ENCODE measurements around the gene LRRC46.

Gene LRRC46

GRCh38 chr17:47813077-47813476, 18.4 kb upstream of the LRRC46 start:
- H2AK5ac ChIP-seq (ENCODE audit: low read length, severe bottlenecking) = no peak overlapping the region
- DNase-seq = no peak
- no peak overlapping the region for H2AFZ ChIP-seq (ENCODE audit: low read depth, low read length)
- H3K18ac ChIP-seq (ENCODE audit: low read depth in 1 of 2, low read length in 2 of 2) = no peak overlapping the region
- H3K14ac ChIP-seq (ENCODE audit: low read length in 2 of 2) = no peak overlapping the region
- H3K23ac ChIP-seq (ENCODE audit: low read length in 2 of 2) = no peak overlapping the region
- H2BK5ac ChIP-seq (ENCODE audit: low read depth, low read length, poor library complexity, severe bottlenecking) = no peak overlapping the region
- H3K27me3 ChIP-seq (ENCODE audit: control insufficient read depth in 1 of 2, insufficient read depth in 1 of 2, low read length in 2 of 2) = peaks cover 0 to 12% of the 10 kb centered on the region in 2 experiments
- H3K4me3 ChIP-seq (ENCODE audit: insufficient read depth in 1 of 2, low read depth in 1 of 2, low read length in 2 of 2) = no peak overlapping the region
- no peak overlapping the region for H2BK12ac ChIP-seq (ENCODE audit: low read length in 2 of 2)
- no peak overlapping the region for H3K4me2 ChIP-seq (ENCODE audit: low read length, poor library complexity, severe bottlenecking)
- H3K79me1 ChIP-seq (replicated peaks; ENCODE audit: low read length, poor library complexity, severe bottlenecking) = no peaks in the 10 kb centered on the region
- no peak overlapping the region for H4K8ac ChIP-seq (ENCODE audit: low read length)
- H3K9ac ChIP-seq (ENCODE audit: low read length) = no peak overlapping the region
- no peak overlapping the region for H4K91ac ChIP-seq (ENCODE audit: low read length)
- no peak overlapping the region for H3K27ac ChIP-seq (ENCODE audit: low read length, poor library complexity, severe bottlenecking)
- no peak overlapping the region for H3K4ac ChIP-seq (ENCODE audit: low read depth in 1 of 2, low read length in 2 of 2)
- H2BK15ac ChIP-seq (ENCODE audit: low read depth, poor library complexity, severe bottlenecking) = no peak overlapping the region
- WGBS = 90% methylated on average over 14 of the region's 14 CpGs
- peaks cover 20% of the 10 kb centered on the region for H3K4me1 ChIP-seq (ENCODE audit: control insufficient read depth, insufficient read depth, low read depth, low read length)
- H2BK120ac ChIP-seq (ENCODE audit: low read depth, low read length) = no peak overlapping the region
- H3K9me3 ChIP-seq (ENCODE audit: control insufficient read depth, low read length) = no peaks in the 10 kb centered on the region
- peaks cover 25 to 83% of the 10 kb centered on the region in 2 experiments for H3K36me3 ChIP-seq (ENCODE audit: control insufficient read depth in 1 of 2, insufficient read depth in 2 of 2, low read depth in 1 of 2, low read length in 2 of 2)

- Histone ChIP-seq H3K27me3 (ENCODE audit: control insufficient read depth in 1 of 2, insufficient read depth in 1 of 2, low read length in 2 of 2) (peaks cover 0 to 12% of the 10 kb centered on the region in 2 experiments), H4K8ac (ENCODE audit: low read length) (no peak overlapping the region), H3K27ac (ENCODE audit: low read length, poor library complexity, severe bottlenecking) (no peak overlapping the region), H3K79me1 (replicated peaks; ENCODE audit: low read length, poor library complexity, severe bottlenecking) (no peaks in the 10 kb centered on the region), H3K36me3 (ENCODE audit: control insufficient read depth in 1 of 2, insufficient read depth in 2 of 2, low read depth in 1 of 2, low read length in 2 of 2) (peaks cover 25 to 83% of the 10 kb centered on the region in 2 experiments), H2BK5ac (ENCODE audit: low read depth, low read length, poor library complexity, severe bottlenecking) (no peak overlapping the region), H3K4ac (ENCODE audit: low read depth in 1 of 2, low read length in 2 of 2) (no peak overlapping the region), H3K14ac (ENCODE audit: low read length in 2 of 2) (no peak overlapping the region), H2BK15ac (ENCODE audit: low read depth, poor library complexity, severe bottlenecking) (no peak overlapping the region), H3K4me2 (ENCODE audit: low read length, poor library complexity, severe bottlenecking) (no peak overlapping the region), H3K9ac (ENCODE audit: low read length) (no peak overlapping the region), H4K91ac (ENCODE audit: low read length) (no peak overlapping the region), H2AFZ (ENCODE audit: low read depth, low read length) (no peak overlapping the region), H2BK12ac (ENCODE audit: low read length in 2 of 2) (no peak overlapping the region), H3K9me3 (ENCODE audit: control insufficient read depth, low read length) (no peaks in the 10 kb centered on the region), H2AK5ac (ENCODE audit: low read length, severe bottlenecking) (no peak overlapping the region), H3K4me3 (ENCODE audit: insufficient read depth in 1 of 2, low read depth in 1 of 2, low read length in 2 of 2) (no peak overlapping the region), H3K18ac (ENCODE audit: low read depth in 1 of 2, low read length in 2 of 2) (no peak overlapping the region), H2BK120ac (ENCODE audit: low read depth, low read length) (no peak overlapping the region), H3K4me1 (ENCODE audit: control insufficient read depth, insufficient read depth, low read depth, low read length) (peaks cover 20% of the 10 kb centered on the region), H3K23ac (ENCODE audit: low read length in 2 of 2) (no peak overlapping the region)
- DNase-seq = no peak
- WGBS = 96% methylated on average over 22 of the region's 22 CpGs
Measured at GRCh38 chr17:47813512-47814031, 17.9 kb upstream of the LRRC46 start.

GRCh38 chr17:47815106-47815918, 16.2 kb upstream of the LRRC46 start:
- no peak overlapping the region for H2AK5ac ChIP-seq (ENCODE audit: low read length, severe bottlenecking)
- H3K36me3 ChIP-seq (ENCODE audit: control insufficient read depth in 1 of 2, insufficient read depth in 2 of 2, low read depth in 1 of 2, low read length in 2 of 2) = peaks cover 19 to 87% of the 10 kb centered on the region in 2 experiments
- DNase-seq = no peak
- no peak overlapping the region for H2BK12ac ChIP-seq (ENCODE audit: low read length in 2 of 2)
- H3K9me3 ChIP-seq (ENCODE audit: control insufficient read depth, low read length) = no peaks in the 10 kb centered on the region
- H2AFZ ChIP-seq (ENCODE audit: low read depth, low read length) = no peak overlapping the region
- H3K14ac ChIP-seq (ENCODE audit: low read length in 2 of 2) = no peak overlapping the region
- H3K4me2 ChIP-seq (ENCODE audit: low read length, poor library complexity, severe bottlenecking) = no peak overlapping the region
- H4K8ac ChIP-seq (ENCODE audit: low read length) = no peak overlapping the region
- H3K18ac ChIP-seq (ENCODE audit: low read depth in 1 of 2, low read length in 2 of 2) = no peak overlapping the region
- H3K23ac ChIP-seq (ENCODE audit: low read length in 2 of 2) = no peak overlapping the region
- H3K4me1 ChIP-seq (ENCODE audit: control insufficient read depth, insufficient read depth, low read depth, low read length) = peaks cover 15% of the 10 kb centered on the region
- H3K27me3 ChIP-seq (ENCODE audit: control insufficient read depth in 1 of 2, insufficient read depth in 1 of 2, low read length in 2 of 2) = peaks cover 0 to 8% of the 10 kb centered on the region in 2 experiments
- no peak overlapping the region for H2BK5ac ChIP-seq (ENCODE audit: low read depth, low read length, poor library complexity, severe bottlenecking)
- 97% methylated on average over 20 of the region's 21 CpGs for WGBS
- H3K9ac ChIP-seq (ENCODE audit: low read length) = no peak overlapping the region
- H3K4me3 ChIP-seq (ENCODE audit: insufficient read depth in 1 of 2, low read depth in 1 of 2, low read length in 2 of 2) = no peak overlapping the region
- no peak overlapping the region for H2BK15ac ChIP-seq (ENCODE audit: low read depth, poor library complexity, severe bottlenecking)
- no peak overlapping the region for H3K4ac ChIP-seq (ENCODE audit: low read depth in 1 of 2, low read length in 2 of 2)
- H3K79me1 ChIP-seq (replicated peaks; ENCODE audit: low read length, poor library complexity, severe bottlenecking) = peaks cover 7% of the 10 kb centered on the region
- no peak overlapping the region for H4K91ac ChIP-seq (ENCODE audit: low read length)
- H2BK120ac ChIP-seq (ENCODE audit: low read depth, low read length) = no peak overlapping the region
- no peak overlapping the region for H3K27ac ChIP-seq (ENCODE audit: low read length, poor library complexity, severe bottlenecking)

GRCh38 chr17:47816111-47816735, 15.2 kb upstream of the LRRC46 start:
- Histone ChIP-seq H3K14ac (ENCODE audit: low read length in 2 of 2) (no peak overlapping the region), H3K4me3 (ENCODE audit: insufficient read depth in 1 of 2, low read depth in 1 of 2, low read length in 2 of 2) (no peak overlapping the region), H3K23ac (ENCODE audit: low read length in 2 of 2) (no peak overlapping the region), H2BK120ac (ENCODE audit: low read depth, low read length) (no peak overlapping the region), H2AFZ (ENCODE audit: low read depth, low read length) (no peak overlapping the region), H3K27ac (ENCODE audit: low read length, poor library complexity, severe bottlenecking) (no peak overlapping the region), H3K9ac (ENCODE audit: low read length) (no peak overlapping the region), H3K4me2 (ENCODE audit: low read length, poor library complexity, severe bottlenecking) (no peak overlapping the region), H4K91ac (ENCODE audit: low read length) (no peak overlapping the region), H3K27me3 (ENCODE audit: control insufficient read depth in 1 of 2, insufficient read depth in 1 of 2, low read length in 2 of 2) (peaks cover 0 to 8% of the 10 kb centered on the region in 2 experiments), H3K4me1 (ENCODE audit: control insufficient read depth, insufficient read depth, low read depth, low read length) (peaks cover 15% of the 10 kb centered on the region), H2AK5ac (ENCODE audit: low read length, severe bottlenecking) (no peak overlapping the region), H4K8ac (ENCODE audit: low read length) (no peak overlapping the region), H2BK15ac (ENCODE audit: low read depth, poor library complexity, severe bottlenecking) (no peak overlapping the region), H3K9me3 (ENCODE audit: control insufficient read depth, low read length) (no peaks in the 10 kb centered on the region), H3K18ac (ENCODE audit: low read depth in 1 of 2, low read length in 2 of 2) (no peak overlapping the region), H3K4ac (ENCODE audit: low read depth in 1 of 2, low read length in 2 of 2) (no peak overlapping the region), H3K79me1 (replicated peaks; ENCODE audit: low read length, poor library complexity, severe bottlenecking) (peaks cover 13% of the 10 kb centered on the region), H3K36me3 (ENCODE audit: control insufficient read depth in 1 of 2, insufficient read depth in 2 of 2, low read depth in 1 of 2, low read length in 2 of 2) (peaks cover 19 to 83% of the 10 kb centered on the region in 2 experiments), H2BK12ac (ENCODE audit: low read length in 2 of 2) (no peak overlapping the region), H2BK5ac (ENCODE audit: low read depth, low read length, poor library complexity, severe bottlenecking) (no peak overlapping the region)
- no peak for DNase-seq
- 94% methylated on average over 17 of the region's 21 CpGs for WGBS

Data from mesenchymal stem cell (in vitro differentiated cells and primary cell).